Lower leg skin (tissue), 4 donors: ENCODE data around the gene ABLIM1. TPM values are rescaled to one million over a fixed set of nuclear protein-coding genes. Genes with fewer than 3 reads are reported as not detected.

Experiments used
- DNase-seq, 2 donors: peaks; one replicate each; pipeline ENCODE4 v3.0.0-alpha.2; 2019; ENCODE audit warnings: low spot score in 2 of 2
- H3K4me3 ChIP-seq: fragments of 200-600 bp; sonication (generic); 2 replicates; pipeline ENCODE4 v1.5.1; 2017; ENCODE audit warnings: mild to moderate bottlenecking, low read depth; ENCODE audit not compliant: poor library complexity, severe bottlenecking
- CTCF ChIP-seq, 3 donors: fragments of 450-650 bp; IDR thresholded peaks; one replicate each; pipeline ENCODE4 v1.5.1; 2016; ENCODE audit warnings: antibody characterized with exemption in 3 of 3, mild to moderate bottlenecking in 3 of 3, moderate library complexity in 2 of 3
- POLR2A ChIP-seq, 2 donors: fragments of 450-650 bp; IDR thresholded peaks; one replicate each; pipeline ENCODE4 v1.6.1; 2016 to 2017; ENCODE audit warnings: antibody characterized with exemption in 2 of 2, mild to moderate bottlenecking in 1 of 2, moderate library complexity in 1 of 2
- WGBS, 2 donors: methylation state at CpG; one replicate each; pipeline ENCODE4 v1.1.5; 2018; 5-methylcytosine and 5-hydroxymethylcytosine counted together
- intact Hi-C: fragments of 100-400 bp; cut with DNase I; formaldehyde crosslinking; loops from one replicate; pipeline ENCODE4 v1.15.0; 2023; ENCODE audit warnings: low total_unique reads
- total RNA-seq, 4 donors: library from RNA; depleted of rRNA; stranded (reverse); fragments of >200 nt; gene quantifications; one replicate each; pipeline ENCODE4 v1.1.0, GENCODE V29; 2016

The ABLIM1 gene
- total RNA-seq, 4 donors from 2014 or later: 171 to 258 (median 209) TPM

GRCh38 chr10:114477285-114477684, 180.8 kb downstream of the ABLIM1 start:
- H3K4me3 ChIP-seq: no peak overlapping the region
- peak in 1 of 2 donors; percentile 79 for DNase-seq
- intact Hi-C loops: no loop called here
- WGBS, 2 donors: 76 to 78% methylated on average over 7 of the region's 7 CpGs
- TF ChIP-seq CTCF (IDR thresholded peaks at IDR 0.05) (no peak), POLR2A (IDR thresholded peaks at IDR 0.05) (no peak)

- H3K4me3 ChIP-seq: no peak overlapping the region
- no peak for DNase-seq
- WGBS, 2 donors: 95 to 98% methylated on average over 5 of the region's 5 CpGs
- intact Hi-C loops: loop anchor here (5.0 kb wide), 2 partner anchors 72 to 312 kb away; no protein-coding TSS in a partner anchor
- TF ChIP-seq POLR2A (IDR thresholded peaks at IDR 0.05) (no peak), CTCF (IDR thresholded peaks at IDR 0.05) (no peak)
Measured at GRCh38 chr10:114474989-114475388, 183.1 kb downstream of the ABLIM1 start.

GRCh38 chr10:114473776-114474175, 184.3 kb downstream of the ABLIM1 start:
- no peak overlapping the region for H3K4me3 ChIP-seq
- TF ChIP-seq POLR2A (IDR thresholded peaks at IDR 0.05) (no peak), CTCF (IDR thresholded peaks at IDR 0.05) (no peak)
- intact Hi-C loops: loop anchor here (5.0 kb wide), 2 partner anchors 74 to 314 kb away; no protein-coding TSS in a partner anchor
- DNase-seq: no peak
- 78 to 82% methylated on average over 3 of the region's 3 CpGs for WGBS, 2 donors

GRCh38 chr10:114472877-114473253, 185.2 kb downstream of the ABLIM1 start:
- H3K4me3 ChIP-seq: no peak overlapping the region
- no peak for DNase-seq
- 78 to 82% methylated on average over 4 of the region's 4 CpGs for WGBS, 2 donors
- TF ChIP-seq CTCF (IDR thresholded peaks at IDR 0.05) (no peak), POLR2A (IDR thresholded peaks at IDR 0.05) (no peak)
- intact Hi-C loops: loop anchor here (5.0 kb wide), 2 partner anchors 74 to 314 kb away; no protein-coding TSS in a partner anchor

- H3K4me3 ChIP-seq: no peak overlapping the region
- DNase-seq: no peak
- 81% methylated on average over 11 of the region's 11 CpGs for WGBS, 2 donors
- TF ChIP-seq CTCF (IDR thresholded peaks at IDR 0.05) (no peak), POLR2A (IDR thresholded peaks at IDR 0.05) (no peak)
- intact Hi-C loops: loop anchor here (5.0 kb wide), 2 partner anchors 75 to 315 kb away; no protein-coding TSS in a partner anchor
Measured at GRCh38 chr10:114471906-114472876, 185.9 kb downstream of the ABLIM1 start.
